Measurements from ENCODE around the gene TRIM46.

The TRIM46 gene

GRCh38 chr1:155173478-155174323, at the start of gene TRIM46:
Gene TRIM46, plus strand, starts transcription at chr1:155173849. Its CDS starts 118 bp downstream, at chr1:155173967.
- ATAC-seq (ENCODE audit: low read depth) (peak; percentile 22; the same call in 2 of the 3 replicates), DNase-seq (ENCODE audit: low spot score) (peak; percentile 71)
- H3K4me3 ChIP-seq (ENCODE audit: severe bottlenecking): peak within 1 kb of the TSS; percentile 69
- peak within 1 kb of the TSS; percentile 61 for H3K27ac ChIP-seq (ENCODE audit: poor library complexity, severe bottlenecking)
- H3K27me3 ChIP-seq (ENCODE audit: insufficient read depth, poor library complexity, severe bottlenecking): no peaks in the 10 kb centered on the region
- peaks cover 32% of the 10 kb centered on the region for H3K36me3 ChIP-seq (ENCODE audit: low read depth)
- H3K9me3 ChIP-seq (ENCODE audit: severe bottlenecking): no peaks in the 10 kb centered on the region
- TF ChIP-seq CTCF (IDR thresholded peaks at IDR 0.05; ENCODE audit: poor library complexity, severe bottlenecking): peak; percentile 81
- H3K4me1 ChIP-seq (ENCODE audit: insufficient read depth, poor library complexity, severe bottlenecking): no peaks in the 10 kb centered on the region

GRCh38 chr1:155124503-155125463, 48.9 kb upstream of the TRIM46 start:
- DNase-seq (ENCODE audit: low spot score) (peak; percentile 80), ATAC-seq (ENCODE audit: low read depth) (peak; percentile 24)
- no peak for TF ChIP-seq CTCF (IDR thresholded peaks at IDR 0.05; ENCODE audit: poor library complexity, severe bottlenecking)
- no peaks in the 10 kb centered on the region for H3K36me3 ChIP-seq (ENCODE audit: low read depth)
- H3K4me3 ChIP-seq (ENCODE audit: severe bottlenecking): no peak overlapping the region
- H3K27ac ChIP-seq (ENCODE audit: poor library complexity, severe bottlenecking): peak overlapping the region; percentile 91
- H3K27me3 ChIP-seq (ENCODE audit: insufficient read depth, poor library complexity, severe bottlenecking): no peaks in the 10 kb centered on the region
- H3K9me3 ChIP-seq (ENCODE audit: severe bottlenecking): no peaks in the 10 kb centered on the region
- peaks cover 38% of the 10 kb centered on the region for H3K4me1 ChIP-seq (ENCODE audit: insufficient read depth, poor library complexity, severe bottlenecking)

GRCh38 chr1:155125511-155125945, 48.1 kb upstream of the TRIM46 start:
- no peaks in the 10 kb centered on the region for H3K9me3 ChIP-seq (ENCODE audit: severe bottlenecking)
- peak overlapping the region; percentile 91 for H3K27ac ChIP-seq (ENCODE audit: poor library complexity, severe bottlenecking)
- H3K36me3 ChIP-seq (ENCODE audit: low read depth): peaks cover 2% of the 10 kb centered on the region
- TF ChIP-seq CTCF (IDR thresholded peaks at IDR 0.05; ENCODE audit: poor library complexity, severe bottlenecking): no peak
- no peaks in the 10 kb centered on the region for H3K27me3 ChIP-seq (ENCODE audit: insufficient read depth, poor library complexity, severe bottlenecking)
- ATAC-seq (ENCODE audit: low read depth) (peak; percentile 26), DNase-seq (ENCODE audit: low spot score) (peak; percentile 87)
- H3K4me3 ChIP-seq (ENCODE audit: severe bottlenecking): no peak overlapping the region
- peaks cover 38% of the 10 kb centered on the region for H3K4me1 ChIP-seq (ENCODE audit: insufficient read depth, poor library complexity, severe bottlenecking)

- no peak overlapping the region for H3K4me3 ChIP-seq (ENCODE audit: severe bottlenecking)
- no peak for DNase-seq (ENCODE audit: low spot score)
- peaks cover 7% of the 10 kb centered on the region for H3K36me3 ChIP-seq (ENCODE audit: low read depth)
- ATAC-seq (ENCODE audit: low read depth): no peak
- peaks cover 43% of the 10 kb centered on the region for H3K4me1 ChIP-seq (ENCODE audit: insufficient read depth, poor library complexity, severe bottlenecking)
- peak overlapping the region; percentile 91 for H3K27ac ChIP-seq (ENCODE audit: poor library complexity, severe bottlenecking)
- no peak for TF ChIP-seq CTCF (IDR thresholded peaks at IDR 0.05; ENCODE audit: poor library complexity, severe bottlenecking)
- H3K9me3 ChIP-seq (ENCODE audit: severe bottlenecking): no peaks in the 10 kb centered on the region
- no peaks in the 10 kb centered on the region for H3K27me3 ChIP-seq (ENCODE audit: insufficient read depth, poor library complexity, severe bottlenecking)
Observed at GRCh38 chr1:155125946-155126555, 47.6 kb upstream of the TRIM46 start.
